HL-60 (cell line): Measurements from ENCODE around the gene FOXP1.

Experiments
- CTCF ChIP-seq: IDR thresholded peaks from one replicate; pipeline ENCODE4 v1.5.1; 2011; ENCODE audit warnings: low read length, control low read depth, inconsistent platforms; ENCODE audit not compliant: insufficient read depth
- GABPA ChIP-seq: IDR thresholded peaks from 2 replicates; pipeline ENCODE4 v1.6.1; 2012; ENCODE audit warnings: low read depth
- POLR2AphosphoS5 ChIP-seq: IDR thresholded peaks from 2 replicates; pipeline ENCODE4 v1.6.1; 2012; ENCODE audit warnings: low read depth
- SPI1 ChIP-seq: IDR thresholded peaks from 2 replicates; pipeline ENCODE4 v1.6.1; 2012; ENCODE audit warnings: low read depth, mild to moderate bottlenecking, borderline replicate concordance
- TF ChIP-seq, protein P1 (sequence below): IDR thresholded peaks from 2 replicates; pipeline ENCODE4 v1.6.1; 2012; ENCODE audit warnings: low read depth; ENCODE audit not compliant: insufficient replicate concordance

- no peak for TF ChIP-seq CTCF
- TF ChIP-seq GABPA: no peak
- TF ChIP-seq POLR2AphosphoS5: no peak
- TF ChIP-seq, protein P1, sequence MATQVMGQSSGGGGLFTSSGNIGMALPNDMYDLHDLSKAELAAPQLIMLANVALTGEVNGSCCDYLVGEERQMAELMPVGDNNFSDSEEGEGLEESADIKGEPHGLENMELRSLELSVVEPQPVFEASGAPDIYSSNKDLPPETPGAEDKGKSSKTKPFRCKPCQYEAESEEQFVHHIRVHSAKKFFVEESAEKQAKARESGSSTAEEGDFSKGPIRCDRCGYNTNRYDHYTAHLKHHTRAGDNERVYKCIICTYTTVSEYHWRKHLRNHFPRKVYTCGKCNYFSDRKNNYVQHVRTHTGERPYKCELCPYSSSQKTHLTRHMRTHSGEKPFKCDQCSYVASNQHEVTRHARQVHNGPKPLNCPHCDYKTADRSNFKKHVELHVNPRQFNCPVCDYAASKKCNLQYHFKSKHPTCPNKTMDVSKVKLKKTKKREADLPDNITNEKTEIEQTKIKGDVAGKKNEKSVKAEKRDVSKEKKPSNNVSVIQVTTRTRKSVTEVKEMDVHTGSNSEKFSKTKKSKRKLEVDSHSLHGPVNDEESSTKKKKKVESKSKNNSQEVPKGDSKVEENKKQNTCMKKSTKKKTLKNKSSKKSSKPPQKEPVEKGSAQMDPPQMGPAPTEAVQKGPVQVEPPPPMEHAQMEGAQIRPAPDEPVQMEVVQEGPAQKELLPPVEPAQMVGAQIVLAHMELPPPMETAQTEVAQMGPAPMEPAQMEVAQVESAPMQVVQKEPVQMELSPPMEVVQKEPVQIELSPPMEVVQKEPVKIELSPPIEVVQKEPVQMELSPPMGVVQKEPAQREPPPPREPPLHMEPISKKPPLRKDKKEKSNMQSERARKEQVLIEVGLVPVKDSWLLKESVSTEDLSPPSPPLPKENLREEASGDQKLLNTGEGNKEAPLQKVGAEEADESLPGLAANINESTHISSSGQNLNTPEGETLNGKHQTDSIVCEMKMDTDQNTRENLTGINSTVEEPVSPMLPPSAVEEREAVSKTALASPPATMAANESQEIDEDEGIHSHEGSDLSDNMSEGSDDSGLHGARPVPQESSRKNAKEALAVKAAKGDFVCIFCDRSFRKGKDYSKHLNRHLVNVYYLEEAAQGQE: no peak
- no peak for TF ChIP-seq SPI1
Observed at GRCh38 chr3:71117572-71118247, 465.8 kb downstream of the FOXP1 start.
